Tibial artery (tissue), 4 donors: Measurements from ENCODE around the gene VAC14.

Source experiments
- DNase-seq, 2 donors: peaks; one replicate each; pipeline ENCODE4 v3.0.0-alpha.2; 2019
- H3K27ac ChIP-seq, 2 donors: fragments of 200-600 bp; sonication (generic) in 1 of 2; 1 replicate in 1 of 2; 2 replicates in 1 of 2; pipeline ENCODE4 v1.5.1; 2018 to 2019; ENCODE audit warnings: mild to moderate bottlenecking in 1 of 2
- H3K27me3 ChIP-seq, 2 donors: fragments of 200-600 bp; sonication (generic) in 1 of 2; one replicate each; pipeline versions ENCODE4 v1.5.1 to v1.6.0; 2016 to 2019
- H3K36me3 ChIP-seq, 3 donors: fragments of 200-600 bp; sonication (generic) in 2 of 3; one replicate each; pipeline ENCODE4 v1.5.1; 2016 to 2019; ENCODE audit warnings: mild to moderate bottlenecking in 2 of 3
- H3K4me1 ChIP-seq, 4 donors: fragments of 200-600 bp; sonication (generic) in 2 of 4; 1 replicate in 3 of 4; 2 replicates in 1 of 4; pipeline ENCODE4 v1.5.1; 2016 to 2019
- H3K4me3 ChIP-seq, 2 donors: fragments of 200-600 bp; sonication (generic) in 1 of 2; 1 replicate in 1 of 2; 2 replicates in 1 of 2; pipeline ENCODE4 v1.5.1; 2018 to 2019; ENCODE audit warnings: mild to moderate bottlenecking in 2 of 2
- H3K9me3 ChIP-seq, 3 donors: fragments of 200-600 bp; sonication (generic) in 1 of 3; one replicate each; pipeline ENCODE4 v1.5.1; 2016 to 2019
- CTCF ChIP-seq, 2 experiments: fragments of 200-600 bp in 1 of 2; fragments of 450-650 bp in 1 of 2; IDR thresholded peaks; one replicate each; pipeline ENCODE4 v1.5.1; 2017 to 2019; ENCODE audit warnings: antibody characterized with exemption in 2 of 2, mild to moderate bottlenecking in 1 of 2, moderate library complexity in 1 of 2
- intact Hi-C: fragments of 100-400 bp; cut with DNase I; formaldehyde crosslinking; loops from one replicate; pipeline ENCODE4 v1.15.0; 2023; ENCODE audit warnings: low total_unique reads

Gene VAC14

GRCh38 chr16:70661534-70661917 lies 139.4 kb downstream of the VAC14 start:
- peaks cover 0 to 22% (median 12%) of the 10 kb centered on the region in 4 donors for H3K4me1 ChIP-seq
- no peaks in the 10 kb centered on the region for H3K9me3 ChIP-seq
- no peak for TF ChIP-seq CTCF (IDR thresholded peaks at IDR 0.05)
- H3K4me3 ChIP-seq, result no peak overlapping the region
- H3K36me3 ChIP-seq, result peaks cover 38 to 85% (median 39%) of the 10 kb centered on the region in 3 donors
- peak overlapping the region in 1 of 2 donors; percentile 55 for H3K27ac ChIP-seq
- DNase-seq, result peak in 1 of 2 donors; percentile 68
- H3K27me3 ChIP-seq, result no peaks in the 10 kb centered on the region
- intact Hi-C loops, result no loop called here

- H3K4me3 ChIP-seq, result no peak overlapping the region
- no peak for TF ChIP-seq CTCF (IDR thresholded peaks at IDR 0.05)
- intact Hi-C loops, result no loop called here
- peaks cover 0 to 22% (median 12%) of the 10 kb centered on the region in 4 donors for H3K4me1 ChIP-seq
- H3K9me3 ChIP-seq, result no peaks in the 10 kb centered on the region
- no peak for DNase-seq
- H3K27ac ChIP-seq, result peak overlapping the region in 1 of 2 donors; percentile 4
- peaks cover 32 to 85% (median 32%) of the 10 kb centered on the region in 3 donors for H3K36me3 ChIP-seq
- no peaks in the 10 kb centered on the region for H3K27me3 ChIP-seq
These were observed 140.1 kb downstream of the VAC14 start for GRCh38 chr16:70660672-70661350.

- Histone ChIP-seq H3K4me3 (no peak overlapping the region), H3K9me3 (no peaks in the 10 kb centered on the region), H3K36me3 (peaks cover 25 to 79% (median 25%) of the 10 kb centered on the region in 3 donors), H3K27me3 (no peaks in the 10 kb centered on the region), H3K27ac (peak overlapping the region in 1 of 2 donors; percentile 4), H3K4me1 (peaks cover 0 to 22% (median 12%) of the 10 kb centered on the region in 4 donors)
- TF ChIP-seq CTCF (IDR thresholded peaks at IDR 0.05), result no peak
- intact Hi-C loops, result loop anchor here (10.0 kb wide), 1 partner anchor 295 kb away; no protein-coding TSS in a partner anchor
- DNase-seq, result no peak
These were observed 140.8 kb downstream of the VAC14 start for GRCh38 chr16:70659953-70660671.

GRCh38 chr16:70659546-70659945 lies 141.4 kb downstream of the VAC14 start:
- intact Hi-C loops, result loop anchor here (10.0 kb wide), 1 partner anchor 295 kb away; no protein-coding TSS in a partner anchor
- H3K9me3 ChIP-seq, result no peaks in the 10 kb centered on the region
- DNase-seq, result no peak
- H3K4me3 ChIP-seq, result no peak overlapping the region
- H3K4me1 ChIP-seq, result peaks cover 0 to 22% (median 12%) of the 10 kb centered on the region in 4 donors
- no peak overlapping the region for H3K27ac ChIP-seq
- TF ChIP-seq CTCF (IDR thresholded peaks at IDR 0.05), result no peak
- H3K27me3 ChIP-seq, result no peaks in the 10 kb centered on the region
- peaks cover 19 to 73% (median 19%) of the 10 kb centered on the region in 3 donors for H3K36me3 ChIP-seq

- Histone ChIP-seq H3K4me3 (no peak overlapping the region), H3K27me3 (no peaks in the 10 kb centered on the region), H3K27ac (no peak overlapping the region), H3K4me1 (peaks cover 0 to 26% (median 16%) of the 10 kb centered on the region in 4 donors), H3K36me3 (peaks cover 13 to 67% (median 13%) of the 10 kb centered on the region in 3 donors), H3K9me3 (no peaks in the 10 kb centered on the region)
- intact Hi-C loops, result loop anchor here (10.0 kb wide), 1 partner anchor 294 kb away; no protein-coding TSS in a partner anchor
- no peak for DNase-seq
- no peak for TF ChIP-seq CTCF (IDR thresholded peaks at IDR 0.05)
These were observed 142.0 kb downstream of the VAC14 start for GRCh38 chr16:70658921-70659320.
